SKM-1 treated with dmso at 0.1 percent for 144 hours (cell line): Measurements from ENCODE around the gene P2RX4.
"Not testable (repeated sequence)": the region's sequence is repeated elsewhere in the genome, so short reads cannot be mapped to it uniquely, and the experiment has no call there.

ENCODE experiments used
- DNase-seq: peaks from one replicate; lab custom pipeline; 2025; ENCODE audit not compliant: unreplicated experiment; lab: John Stamatoyannopoulos, UW

The P2RX4 gene

GRCh38 chr12:121218588-121219352 is 8.8 kb downstream of the P2RX4 start:
- no peak for DNase-seq

- no peak for DNase-seq
Measured at GRCh38 chr12:121219353-121219986, 9.5 kb downstream of the P2RX4 start.

- no peak for DNase-seq
Measured at GRCh38 chr12:121222847-121223246, 12.9 kb downstream of the P2RX4 start.

- no peak for DNase-seq
Measured at GRCh38 chr12:121223292-121224285, 13.7 kb downstream of the P2RX4 start.

GRCh38 chr12:121224591-121224990 is 14.7 kb downstream of the P2RX4 start:
- no peak for DNase-seq

- DNase-seq, result no peak
Measured at GRCh38 chr12:121226399-121226798, 16.5 kb downstream of the P2RX4 start.

GRCh38 chr12:121226871-121227270 is 16.9 kb downstream of the P2RX4 start:
- DNase-seq, result not testable (repeated sequence)

- DNase-seq, result no peak
Measured at GRCh38 chr12:121227294-121227693, 17.4 kb downstream of the P2RX4 start.

- no peak for DNase-seq
Measured at GRCh38 chr12:121228919-121229665, 19.2 kb downstream of the P2RX4 start.

- DNase-seq, result not testable (repeated sequence)
Measured at GRCh38 chr12:121229826-121230537, 20.1 kb downstream of the P2RX4 start.

GRCh38 chr12:121230538-121230907 is 20.6 kb downstream of the P2RX4 start:
- no peak for DNase-seq

- no peak for DNase-seq
Measured at GRCh38 chr12:121232163-121232562, 22.2 kb downstream of the P2RX4 start.

- no peak for DNase-seq
Measured at GRCh38 chr12:121232977-121233627, 23.2 kb downstream of the P2RX4 start.

GRCh38 chr12:121233628-121234020 is 23.7 kb downstream of the P2RX4 start:
- no peak for DNase-seq

GRCh38 chr12:121236776-121237175 is 26.8 kb downstream of the P2RX4 start:
- no peak for DNase-seq

- no peak for DNase-seq
Measured at GRCh38 chr12:121237415-121237814, 27.5 kb downstream of the P2RX4 start.

GRCh38 chr12:121238086-121238485 is 28.2 kb downstream of the P2RX4 start:
- no peak for DNase-seq

- DNase-seq, result no peak
Measured at GRCh38 chr12:121238604-121239350, 28.8 kb downstream of the P2RX4 start.
